ENCODE measurements around the gene RIN3.
A peak's percentile ranks its signal among the peaks of the same experiment; 100 is the strongest.
"Not testable (repeated sequence)": the region's sequence is repeated elsewhere in the genome, so short reads cannot be mapped to it uniquely, and the experiment has no call there.

Gene RIN3

GRCh38 chr14:92694807-92695206, 181.2 kb downstream of the RIN3 start:
- DNase-seq: no peak

- no peak for DNase-seq
Measured at GRCh38 chr14:92695562-92695961, 182.0 kb downstream of the RIN3 start.

GRCh38 chr14:92696366-92696765, 182.8 kb downstream of the RIN3 start:
- no peak for DNase-seq

GRCh38 chr14:92698393-92698792, 184.8 kb downstream of the RIN3 start:
- DNase-seq: no peak

GRCh38 chr14:92701826-92702225, 188.2 kb downstream of the RIN3 start:
- no peak for DNase-seq

GRCh38 chr14:92702441-92702918, 188.9 kb downstream of the RIN3 start:
- DNase-seq: no peak

GRCh38 chr14:92703516-92703915, 189.9 kb downstream of the RIN3 start:
- no peak for DNase-seq

- DNase-seq: peak; percentile 73
Measured at GRCh38 chr14:92704036-92704804, 190.6 kb downstream of the RIN3 start.

GRCh38 chr14:92704821-92705220, 191.2 kb downstream of the RIN3 start:
- DNase-seq: no peak

GRCh38 chr14:92706386-92706785, 192.8 kb downstream of the RIN3 start:
- DNase-seq: no peak

- DNase-seq: no peak
Measured at GRCh38 chr14:92709340-92710000, 195.9 kb downstream of the RIN3 start.

GRCh38 chr14:92710001-92710341, 196.4 kb downstream of the RIN3 start:
- no peak for DNase-seq

- no peak for DNase-seq
Measured at GRCh38 chr14:92711976-92712653, 198.5 kb downstream of the RIN3 start.

- DNase-seq: no peak
Measured at GRCh38 chr14:92712654-92713051, 199.1 kb downstream of the RIN3 start.

- not testable (repeated sequence) for DNase-seq
Measured at GRCh38 chr14:92714739-92715307, 201.2 kb downstream of the RIN3 start.

GRCh38 chr14:92716131-92716530, 202.6 kb downstream of the RIN3 start:
- no peak for DNase-seq

- no peak for DNase-seq
Measured at GRCh38 chr14:92717571-92718042, 204.0 kb downstream of the RIN3 start.

GRCh38 chr14:92718664-92719063, 205.1 kb downstream of the RIN3 start:
- no peak for DNase-seq

- no peak for DNase-seq
Measured at GRCh38 chr14:92719421-92719820, 205.8 kb downstream of the RIN3 start.

GRCh38 chr14:92719890-92720323, 206.3 kb downstream of the RIN3 start:
- no peak for DNase-seq

- no peak for DNase-seq
Measured at GRCh38 chr14:92724516-92725340, 211.1 kb downstream of the RIN3 start.
